Neuron (in vitro differentiated cells): ENCODE results near the gene TMEFF2.
"Not testable (repeated sequence)": the region's sequence is repeated elsewhere in the genome, so short reads cannot be mapped to it uniquely, and the experiment has no call there.

Source experiments
- H2AFZ ChIP-seq: one replicate; pipeline ENCODE4 v1.6.1; 2013; ENCODE audit warnings: low read depth, mild to moderate bottlenecking, inconsistent platforms, low read length, moderate library complexity
- H3K27me3 ChIP-seq: one replicate; pipeline ENCODE4 v1.6.1; 2013; ENCODE audit warnings: low read length; ENCODE audit not compliant: insufficient read depth
- H3K36me3 ChIP-seq: one replicate; pipeline ENCODE4 v1.6.1; 2013; ENCODE audit warnings: low read length; ENCODE audit not compliant: insufficient read depth
- H3K4me1 ChIP-seq: one replicate; pipeline ENCODE4 v1.6.1; 2013; ENCODE audit warnings: low read length; ENCODE audit not compliant: insufficient read depth
- H3K4me3 ChIP-seq: 2 replicates; pipeline ENCODE4 v1.5.1; 2013; ENCODE audit warnings: mild to moderate bottlenecking, low read length, moderate library complexity
- H3K9me3 ChIP-seq: one replicate; pipeline ENCODE4 v1.6.1; 2013; ENCODE audit warnings: low read length

Gene TMEFF2

GRCh38 chr2:192117705-192118104, 77.0 kb downstream of the TMEFF2 start:
- Histone ChIP-seq H3K36me3 (no peaks in the 10 kb centered on the region), H2AFZ (no peak overlapping the region), H3K4me3 (no peak overlapping the region), H3K27me3 (no peaks in the 10 kb centered on the region), H3K9me3 (no peaks in the 10 kb centered on the region), H3K4me1 (peaks cover 3% of the 10 kb centered on the region)

- not testable (repeated sequence) for H2AFZ ChIP-seq, H3K36me3 ChIP-seq, H3K27me3 ChIP-seq, H3K4me3 ChIP-seq, H3K9me3 ChIP-seq, H3K4me1 ChIP-seq
These were observed 83.2 kb downstream of the TMEFF2 start for GRCh38 chr2:192111536-192111935.

GRCh38 chr2:192099742-192100141, 95.0 kb downstream of the TMEFF2 start:
- H3K4me3 ChIP-seq, result no peak overlapping the region
- H3K9me3 ChIP-seq, result no peaks in the 10 kb centered on the region
- no peaks in the 10 kb centered on the region for H3K27me3 ChIP-seq
- H3K4me1 ChIP-seq, result no peaks in the 10 kb centered on the region
- H2AFZ ChIP-seq, result no peak overlapping the region
- H3K36me3 ChIP-seq, result no peaks in the 10 kb centered on the region

- no peak overlapping the region for H2AFZ ChIP-seq
- no peaks in the 10 kb centered on the region for H3K9me3 ChIP-seq
- H3K36me3 ChIP-seq, result no peaks in the 10 kb centered on the region
- H3K27me3 ChIP-seq, result no peaks in the 10 kb centered on the region
- peaks cover 3% of the 10 kb centered on the region for H3K4me1 ChIP-seq
- no peak overlapping the region for H3K4me3 ChIP-seq
These were observed 95.8 kb downstream of the TMEFF2 start for GRCh38 chr2:192098814-192099491.

GRCh38 chr2:192091476-192091875, 103.3 kb downstream of the TMEFF2 start:
- H3K36me3 ChIP-seq, result no peaks in the 10 kb centered on the region
- no peaks in the 10 kb centered on the region for H3K27me3 ChIP-seq
- H3K4me3 ChIP-seq, result no peak overlapping the region
- H3K9me3 ChIP-seq, result no peaks in the 10 kb centered on the region
- no peak overlapping the region for H2AFZ ChIP-seq
- peaks cover 3% of the 10 kb centered on the region for H3K4me1 ChIP-seq

GRCh38 chr2:192090911-192091310, 103.8 kb downstream of the TMEFF2 start:
- Histone ChIP-seq H3K9me3 (no peaks in the 10 kb centered on the region), H3K4me3 (no peak overlapping the region), H3K36me3 (no peaks in the 10 kb centered on the region), H2AFZ (no peak overlapping the region), H3K4me1 (peaks cover 3% of the 10 kb centered on the region), H3K27me3 (no peaks in the 10 kb centered on the region)

GRCh38 chr2:192087398-192087958, 107.3 kb downstream of the TMEFF2 start:
- peaks cover 9% of the 10 kb centered on the region for H3K4me1 ChIP-seq
- no peaks in the 10 kb centered on the region for H3K36me3 ChIP-seq
- H3K27me3 ChIP-seq, result no peaks in the 10 kb centered on the region
- no peak overlapping the region for H3K4me3 ChIP-seq
- no peaks in the 10 kb centered on the region for H3K9me3 ChIP-seq
- no peak overlapping the region for H2AFZ ChIP-seq

GRCh38 chr2:192082121-192082520, 112.6 kb downstream of the TMEFF2 start:
- no peaks in the 10 kb centered on the region for H3K27me3 ChIP-seq
- H3K4me1 ChIP-seq, result peaks cover 9% of the 10 kb centered on the region
- H3K36me3 ChIP-seq, result no peaks in the 10 kb centered on the region
- no peak overlapping the region for H2AFZ ChIP-seq
- no peaks in the 10 kb centered on the region for H3K9me3 ChIP-seq
- no peak overlapping the region for H3K4me3 ChIP-seq

GRCh38 chr2:192080096-192080495, 114.6 kb downstream of the TMEFF2 start:
- not testable (repeated sequence) for H3K4me1 ChIP-seq, H3K4me3 ChIP-seq, H2AFZ ChIP-seq, H3K36me3 ChIP-seq, H3K27me3 ChIP-seq, H3K9me3 ChIP-seq

- Histone ChIP-seq H3K4me1 (no peaks in the 10 kb centered on the region), H3K36me3 (no peaks in the 10 kb centered on the region), H2AFZ (no peak overlapping the region), H3K27me3 (no peaks in the 10 kb centered on the region), H3K4me3 (no peak overlapping the region), H3K9me3 (no peaks in the 10 kb centered on the region)
These were observed 120.9 kb downstream of the TMEFF2 start for GRCh38 chr2:192073878-192074277.

GRCh38 chr2:192072778-192073177, 122.0 kb downstream of the TMEFF2 start:
- H3K27me3 ChIP-seq, result no peaks in the 10 kb centered on the region
- no peaks in the 10 kb centered on the region for H3K36me3 ChIP-seq
- no peak overlapping the region for H2AFZ ChIP-seq
- no peak overlapping the region for H3K4me3 ChIP-seq
- H3K9me3 ChIP-seq, result no peaks in the 10 kb centered on the region
- H3K4me1 ChIP-seq, result no peaks in the 10 kb centered on the region

- H2AFZ ChIP-seq, result no peak overlapping the region
- H3K36me3 ChIP-seq, result no peaks in the 10 kb centered on the region
- no peaks in the 10 kb centered on the region for H3K9me3 ChIP-seq
- H3K4me1 ChIP-seq, result no peaks in the 10 kb centered on the region
- no peaks in the 10 kb centered on the region for H3K27me3 ChIP-seq
- no peak overlapping the region for H3K4me3 ChIP-seq
These were observed 122.5 kb downstream of the TMEFF2 start for GRCh38 chr2:192072261-192072660.

- H3K4me1 ChIP-seq, result no peaks in the 10 kb centered on the region
- no peaks in the 10 kb centered on the region for H3K36me3 ChIP-seq
- no peak overlapping the region for H2AFZ ChIP-seq
- H3K4me3 ChIP-seq, result no peak overlapping the region
- H3K9me3 ChIP-seq, result no peaks in the 10 kb centered on the region
- no peaks in the 10 kb centered on the region for H3K27me3 ChIP-seq
These were observed 124.6 kb downstream of the TMEFF2 start for GRCh38 chr2:192070099-192070498.

GRCh38 chr2:192069417-192069816, 125.3 kb downstream of the TMEFF2 start:
- Histone ChIP-seq H3K9me3 (no peaks in the 10 kb centered on the region), H3K27me3 (no peaks in the 10 kb centered on the region), H3K36me3 (no peaks in the 10 kb centered on the region), H3K4me3 (no peak overlapping the region), H2AFZ (no peak overlapping the region), H3K4me1 (no peaks in the 10 kb centered on the region)
